Ovary (tissue), 3 donors: ENCODE data around the gene KCNE2.

ENCODE experiments used
- POLR2A ChIP-seq: fragments of 450-650 bp; IDR thresholded peaks from one replicate; pipeline ENCODE4 v1.6.1; 2017; ENCODE audit warnings: antibody characterized with exemption, mild to moderate bottlenecking, moderate library complexity
- TF ChIP-seq, protein P1 (sequence below), 3 donors: fragments of 450-650 bp in 2 of 3; fragments of 200-600 bp in 1 of 3; IDR thresholded peaks; one replicate each; pipeline versions ENCODE4 v1.5.1 to v1.8.0; 2016 to 2022; ENCODE audit warnings: antibody characterized with exemption in 3 of 3, mild to moderate bottlenecking in 1 of 3
- donor health status: DM: no; HTN: no; CAD: no.

DNA sequence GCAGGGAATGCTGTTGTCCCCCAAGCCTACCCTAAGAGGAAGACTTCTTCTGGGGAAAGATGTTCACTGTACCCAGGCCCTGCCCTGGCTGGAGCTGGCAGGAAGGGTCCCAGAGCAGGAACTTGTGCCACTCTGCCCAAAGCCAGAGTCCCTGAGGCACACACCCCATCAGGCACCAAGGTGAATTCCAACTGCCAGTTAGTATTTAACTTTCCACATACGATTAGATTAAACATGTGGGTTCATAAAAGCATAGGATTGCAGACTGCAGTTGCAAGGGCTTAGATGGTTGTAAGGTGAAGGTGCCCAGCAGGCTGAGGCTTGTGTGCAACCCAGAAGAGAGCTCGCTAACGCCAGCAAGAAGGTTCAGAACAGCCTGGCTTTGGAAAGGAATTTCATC is at the start of gene KCNE2:
- TF ChIP-seq, protein P1, sequence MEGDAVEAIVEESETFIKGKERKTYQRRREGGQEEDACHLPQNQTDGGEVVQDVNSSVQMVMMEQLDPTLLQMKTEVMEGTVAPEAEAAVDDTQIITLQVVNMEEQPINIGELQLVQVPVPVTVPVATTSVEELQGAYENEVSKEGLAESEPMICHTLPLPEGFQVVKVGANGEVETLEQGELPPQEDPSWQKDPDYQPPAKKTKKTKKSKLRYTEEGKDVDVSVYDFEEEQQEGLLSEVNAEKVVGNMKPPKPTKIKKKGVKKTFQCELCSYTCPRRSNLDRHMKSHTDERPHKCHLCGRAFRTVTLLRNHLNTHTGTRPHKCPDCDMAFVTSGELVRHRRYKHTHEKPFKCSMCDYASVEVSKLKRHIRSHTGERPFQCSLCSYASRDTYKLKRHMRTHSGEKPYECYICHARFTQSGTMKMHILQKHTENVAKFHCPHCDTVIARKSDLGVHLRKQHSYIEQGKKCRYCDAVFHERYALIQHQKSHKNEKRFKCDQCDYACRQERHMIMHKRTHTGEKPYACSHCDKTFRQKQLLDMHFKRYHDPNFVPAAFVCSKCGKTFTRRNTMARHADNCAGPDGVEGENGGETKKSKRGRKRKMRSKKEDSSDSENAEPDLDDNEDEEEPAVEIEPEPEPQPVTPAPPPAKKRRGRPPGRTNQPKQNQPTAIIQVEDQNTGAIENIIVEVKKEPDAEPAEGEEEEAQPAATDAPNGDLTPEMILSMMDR (IDR thresholded peaks at IDR 0.05) = no peak
- no peak for TF ChIP-seq POLR2A
